IPS-11a (cell line): ENCODE results near the gene ADIPOR2.

Source experiments
- H3K4me3 ChIP-seq: one replicate; pipeline ENCODE4 v1.5.1; 2013; ENCODE audit warnings: low read depth, low read length, control low read depth

Gene ADIPOR2

GRCh38 chr12:1826867-1827705 is 136.2 kb downstream of the ADIPOR2 start:
- H3K4me3 ChIP-seq = no peak overlapping the region

GRCh38 chr12:1827826-1828805 is 137.2 kb downstream of the ADIPOR2 start:
- H3K4me3 ChIP-seq = no peak overlapping the region

GRCh38 chr12:1828856-1829255 is 138.0 kb downstream of the ADIPOR2 start:
- H3K4me3 ChIP-seq = no peak overlapping the region

- no peak overlapping the region for H3K4me3 ChIP-seq
Measured at GRCh38 chr12:1829306-1829900, 138.5 kb downstream of the ADIPOR2 start.

- no peak overlapping the region for H3K4me3 ChIP-seq
Measured at GRCh38 chr12:1830401-1830845, 139.6 kb downstream of the ADIPOR2 start.

- no peak overlapping the region for H3K4me3 ChIP-seq
Measured at GRCh38 chr12:1830981-1831963, 140.4 kb downstream of the ADIPOR2 start.

- H3K4me3 ChIP-seq = no peak overlapping the region
Measured at GRCh38 chr12:1832801-1833595, 142.1 kb downstream of the ADIPOR2 start.

GRCh38 chr12:1833596-1834028 is 142.7 kb downstream of the ADIPOR2 start:
- no peak overlapping the region for H3K4me3 ChIP-seq

- no peak overlapping the region for H3K4me3 ChIP-seq
Measured at GRCh38 chr12:1834186-1834925, 143.5 kb downstream of the ADIPOR2 start.

GRCh38 chr12:1835211-1836131 is 144.6 kb downstream of the ADIPOR2 start:
- H3K4me3 ChIP-seq = no peak overlapping the region

- no peak overlapping the region for H3K4me3 ChIP-seq
Measured at GRCh38 chr12:1836241-1836803, 145.5 kb downstream of the ADIPOR2 start.

GRCh38 chr12:1836854-1837421 is 146.1 kb downstream of the ADIPOR2 start:
- no peak overlapping the region for H3K4me3 ChIP-seq

- no peak overlapping the region for H3K4me3 ChIP-seq
Measured at GRCh38 chr12:1837541-1838204, 146.8 kb downstream of the ADIPOR2 start.
